K562 (cell line): ENCODE results near the gene BROX. TPM values are rescaled to one million over a fixed set of nuclear protein-coding genes. Genes with fewer than 3 reads are reported as not detected.
A peak's percentile ranks its signal among the peaks of the same experiment; 100 is the strongest.

Source experiments
- BHLHE40 ChIP-seq: IDR thresholded peaks from 2 replicates; pipeline ENCODE4 v1.6.1; 2011; ENCODE audit warnings: low read length, improper control_type of control experiment
- CBFA2T2 ChIP-seq: fragments of 450-650 bp; conservative IDR thresholded peaks from 2 replicates; pipeline ENCODE4 v1.6.1; 2017; ENCODE audit warnings: mild to moderate bottlenecking
- JUND ChIP-seq, 2 experiments: IDR thresholded peaks; 2 replicates in 1 of 2; 3 replicates in 1 of 2; pipeline ENCODE4 v1.6.1; 2011; ENCODE audit warnings: borderline replicate concordance in 2 of 2, low read depth in 2 of 2, low read length in 2 of 2, improper control_type of control experiment in 1 of 2, missing biosample characterization in 1 of 2, missing genetic modification characterization in 1 of 2, missing genetic modification reagents in 1 of 2
- KAT7 ChIP-seq: sonication (generic); formaldehyde crosslinking; IDR thresholded peaks from 2 replicates; pipeline ENCODE4 v1.8.0; 2022; ENCODE audit warnings: missing genetic modification reagents, mild to moderate bottlenecking, borderline replicate concordance
- MAFK ChIP-seq: IDR thresholded peaks from 2 replicates; pipeline ENCODE4 v1.6.1; 2011; ENCODE audit warnings: low read length, improper control_type of control experiment
- NFE2 ChIP-seq: IDR thresholded peaks from 2 replicates; pipeline ENCODE4 v1.6.1; 2014; ENCODE audit warnings: antibody characterized with exemption, low read depth
- SMAD4 ChIP-seq: fragments of 250-450 bp; sonication (Bioruptor Pico); conservative IDR thresholded peaks from 2 replicates; pipeline ENCODE4 v1.8.0; 2021; ENCODE audit warnings: inconsistent platforms, mild to moderate bottlenecking, moderate library complexity
- TARDBP ChIP-seq: fragments of 450-650 bp; IDR thresholded peaks from 2 replicates; pipeline ENCODE4 v1.6.1; 2016
- TCF3 ChIP-seq: sonication (generic); formaldehyde crosslinking; IDR thresholded peaks from 2 replicates; pipeline ENCODE4 v1.4.0; 2020; ENCODE audit warnings: mild to moderate bottlenecking, missing genetic modification reagents
- ZBTB26 ChIP-seq: fragments of 450-650 bp; formaldehyde crosslinking; IDR thresholded peaks from 2 replicates; pipeline ENCODE4 v1.4.0; 2022; ENCODE audit warnings: missing genetic modification characterization
- ZBTB40 ChIP-seq, 2 experiments: fragments of 450-650 bp in 1 of 2; sonication (generic) in 1 of 2; formaldehyde crosslinking in 1 of 2; IDR thresholded peaks; 2 replicates each; pipeline versions ENCODE4 v1.7.1 to v1.9.0; 2016 to 2022; ENCODE audit warnings: inconsistent platforms in 1 of 2, mild to moderate bottlenecking in 1 of 2, missing genetic modification reagents in 1 of 2
- ZNF277 ChIP-seq: fragments of 250-450 bp; sonication (Bioruptor Pico); IDR thresholded peaks from 2 replicates; pipeline ENCODE4 v1.8.0; 2022; ENCODE audit warnings: inconsistent platforms, mild to moderate bottlenecking, moderate library complexity, borderline replicate concordance
- ZNF780A ChIP-seq: fragments of 250-450 bp; sonication (Bioruptor Pico); IDR thresholded peaks from 2 replicates; pipeline ENCODE4 v1.5.0; 2021; ENCODE audit warnings: mild to moderate bottlenecking
- polyA plus RNA-seq, 8 experiments: library from polyadenylated mRNA; depleted of rRNA in 4 of 8; stranded (reverse) in 5 of 8; unstranded in 3 of 8; fragments of >200 nt; fragmentation: Nextera tagmentation in 2 of 8; fragmentation: Illumina TruSeq in 1 of 8; extraction: Ambion mirVana in 2 of 8; extraction: Trizol in 1 of 8; gene quantifications; 2 replicates each; pipeline versions ENCODE4 v1.2.1 to v1.2.3, GENCODE V29; 2011 to 2014; ENCODE audit warnings: inconsistent platforms in 1 of 8, missing spikeins in 1 of 8
- total RNA-seq, 7 experiments: library from RNA; depleted of rRNA in 6 of 7; stranded (reverse); fragments of >200 nt in 6 of 7; fragmentation: Illumina TruSeq in 2 of 7; extraction: Trizol in 2 of 7; gene quantifications; 2 replicates each; pipeline versions ENCODE4 v1.2.1 to v1.2.3, GENCODE V29; 2011 to 2021; ENCODE audit warnings: low replicate concordance in 1 of 7

The BROX gene
- total and polyA plus RNA-seq, 9 of the 15 experiments (the other 6 are each of a cell fraction or from before 2014, with no cell fraction given) = 9.4 to 153 (median 45.1) TPM

GRCh38 chr1:222711319-222712252 lies 778 bp upstream of the BROX start (continued):
- peak; percentile 52; the same call in 1 of the 2 replicates for TF ChIP-seq ZBTB40 (IDR thresholded peaks at IDR 0.05)
- no peak for TF ChIP-seq ZBTB40 (CRISPR knock-in tag; IDR thresholded peaks at IDR 0.05)
- peak; percentile 69; the same call in 1 of the 2 replicates for TF ChIP-seq TARDBP
- TF ChIP-seq JUND (IDR thresholded peaks at IDR 0.05; ENCODE audit: borderline replicate concordance, low read depth, low read length) = 0 out of 2 replicates have a peak, but pooled peaks have one; percentile 34
- TF ChIP-seq JUND (tag; IDR thresholded peaks at IDR 0.05; ENCODE audit: borderline replicate concordance, low read depth, low read length) = no peak; the same call in 2 of the 3 replicates
- peak; percentile 76; the same call in 1 of the 2 replicates for TF ChIP-seq KAT7 (CRISPR knock-in tag)
- TF ChIP-seq NFE2 = no peak; the same call in 1 of the 2 replicates
- TF ChIP-seq ZBTB26 (CRISPR knock-in tag) = no peak
- TF ChIP-seq TCF3 (CRISPR knock-in tag) = peak; percentile 91
- TF ChIP-seq BHLHE40 = peak; percentile 61; the same call in 1 of the 2 replicates
- no peak for TF ChIP-seq ZNF277 (CRISPR knock-in tag)
- no peak for TF ChIP-seq ZNF780A
- peak; percentile 96 for TF ChIP-seq SMAD4 (CRISPR knock-in tag)
- no peak for TF ChIP-seq MAFK
- peak; percentile 82 for TF ChIP-seq CBFA2T2
